ENCODE measurements around the gene RNF10. TPM values are rescaled to one million over a fixed set of nuclear protein-coding genes. Genes with fewer than 3 reads are reported as not detected.
"Not testable (repeated sequence)": the region's sequence is repeated elsewhere in the genome, so short reads cannot be mapped to it uniquely, and the experiment has no call there.

RNF10 gene
- total RNA-seq, 4 donors from 2014 or later = 99.9 to 162 (median 118) TPM

- WGBS, 2 donors = 85 to 90% methylated on average over 3 of the region's 3 CpGs
- TF ChIP-seq POLR2A (IDR thresholded peaks at IDR 0.05) (no peak), CTCF (IDR thresholded peaks at IDR 0.05) (no peak)
Observed at GRCh38 chr12:120498870-120499515, 35.2 kb upstream of the RNF10 start.

GRCh38 chr12:120500581-120500980, 33.6 kb upstream of the RNF10 start:
- no peak overlapping the region for H3K4me3 ChIP-seq (ENCODE audit: low read depth, poor library complexity, severe bottlenecking)
- DNase-seq (ENCODE audit: low spot score in 2 of 2) = no peak
- TF ChIP-seq POLR2A (IDR thresholded peaks at IDR 0.05) (no peak), CTCF (IDR thresholded peaks at IDR 0.05) (no peak)
- WGBS, 2 donors = 44 to 62% methylated on average over 1 of the region's 1 CpG
- intact Hi-C loops (cut with DNase I; ENCODE audit: low total_unique reads) = no loop called here

More at GRCh38 chr12:120498870-120499515, 35.2 kb upstream of the RNF10 start:
- intact Hi-C loops (cut with DNase I; ENCODE audit: low total_unique reads) = no loop called here
- H3K4me3 ChIP-seq (ENCODE audit: low read depth, poor library complexity, severe bottlenecking) = no peak overlapping the region
- no peak for DNase-seq (ENCODE audit: low spot score in 2 of 2)

GRCh38 chr12:120504587-120504986, 29.6 kb upstream of the RNF10 start:
- H3K4me3 ChIP-seq (ENCODE audit: low read depth, poor library complexity, severe bottlenecking) = no peak overlapping the region
- intact Hi-C loops (cut with DNase I; ENCODE audit: low total_unique reads) = loop anchor here (2.0 kb wide), 1 partner anchor 14 kb away; no protein-coding TSS in a partner anchor
- WGBS, 2 donors = 81% methylated on average over 4 of the region's 4 CpGs
- DNase-seq (ENCODE audit: low spot score in 2 of 2) = no peak
- TF ChIP-seq CTCF (IDR thresholded peaks at IDR 0.05) (no peak), POLR2A (IDR thresholded peaks at IDR 0.05) (no peak)

GRCh38 chr12:120508537-120508936, 25.6 kb upstream of the RNF10 start:
- H3K4me3 ChIP-seq (ENCODE audit: low read depth, poor library complexity, severe bottlenecking) = no peak overlapping the region
- 95 to 97% methylated on average over 8 of the region's 8 CpGs for WGBS, 2 donors

GRCh38 chr12:120514002-120514401, 20.2 kb upstream of the RNF10 start:
- 84 to 86% methylated on average over 7 of the region's 7 CpGs for WGBS, 2 donors
- no peak overlapping the region for H3K4me3 ChIP-seq (ENCODE audit: low read depth, poor library complexity, severe bottlenecking)
- no peak for DNase-seq (ENCODE audit: low spot score in 2 of 2)
- intact Hi-C loops (cut with DNase I; ENCODE audit: low total_unique reads) = no loop called here
- TF ChIP-seq POLR2A (IDR thresholded peaks at IDR 0.05) (no peak), CTCF (IDR thresholded peaks at IDR 0.05) (no peak)

More at GRCh38 chr12:120508537-120508936, 25.6 kb upstream of the RNF10 start:
- no peak for DNase-seq (ENCODE audit: low spot score in 2 of 2)
- intact Hi-C loops (cut with DNase I; ENCODE audit: low total_unique reads) = no loop called here
- TF ChIP-seq POLR2A (IDR thresholded peaks at IDR 0.05) (no peak), CTCF (IDR thresholded peaks at IDR 0.05) (no peak)

GRCh38 chr12:120515496-120515895, 18.7 kb upstream of the RNF10 start:
- no peak for TF ChIP-seq POLR2A (IDR thresholded peaks at IDR 0.05)
- TF ChIP-seq CTCF (IDR thresholded peaks at IDR 0.05) = no peak
- no peak overlapping the region for H3K4me3 ChIP-seq (ENCODE audit: low read depth, poor library complexity, severe bottlenecking)
- intact Hi-C loops (cut with DNase I; ENCODE audit: low total_unique reads) = no loop called here
- 94 to 96% methylated on average over 2 of the region's 2 CpGs for WGBS, 2 donors
- no peak for DNase-seq (ENCODE audit: low spot score in 2 of 2)

GRCh38 chr12:120519324-120519723, 14.8 kb upstream of the RNF10 start:
- 96 to 97% methylated on average over 8 of the region's 8 CpGs for WGBS, 2 donors
- not testable (repeated sequence) for DNase-seq (ENCODE audit: low spot score in 2 of 2); H3K4me3 ChIP-seq (ENCODE audit: low read depth, poor library complexity, severe bottlenecking)
- intact Hi-C loops (cut with DNase I; ENCODE audit: low total_unique reads) = loop anchor here (2.0 kb wide), 1 partner anchor 15 kb away; no protein-coding TSS in a partner anchor
